GM12878 (cell line): ENCODE measurements around the gene COPZ2. TPM values are rescaled to one million over a fixed set of nuclear protein-coding genes. Genes with fewer than 3 reads are reported as not detected.
A peak's percentile ranks its signal among the peaks of the same experiment; 100 is the strongest.

Source experiments
- ATAC-seq: fragments of 200-7000 bp; cut with Tn5 transposase; 3 replicates; pipeline ENCODE4 v1.9.1; 2020; ENCODE audit warnings: mild to moderate bottlenecking, moderate library complexity
- BruUV-seq: library from RNA; stranded (reverse); fragments of 400-500 nt; replicated peaks from 2 replicates; lab custom pipeline; 2021; lab: Mats Ljungman, UMichigan
- CTCF ChIA-PET: fragments of 300-600 bp; sonication (Branson Sonifier 250); formaldehyde crosslinking; extraction: SDS; loops from one replicate; lab custom pipeline; 2021; ENCODE audit warnings: inconsistent platforms; lab: Yijun Ruan, JAX
- POLR2A ChIA-PET: fragments of 350-600 bp; formaldehyde crosslinking; extraction: SDS; loops from one replicate; lab custom pipeline; 2021; ENCODE audit warnings: inconsistent platforms; lab: Charles Lee
- RAD21 ChIA-PET: fragments of 300-600 bp; sonication (Branson Sonifier 250); formaldehyde crosslinking; loops from one replicate; lab custom pipeline; 2023; ENCODE audit warnings: antibody characterized with exemption; ENCODE audit not compliant: unreplicated experiment; lab: Charles Lee
- SMC1A ChIA-PET: fragments of 300-600 bp; sonication (Branson Sonifier 250); formaldehyde crosslinking; loops from one replicate; lab custom pipeline; 2023; ENCODE audit not compliant: unreplicated experiment, uncharacterized antibody; lab: Charles Lee
- DNase-seq: peaks from one replicate; pipeline ENCODE4 v3.0.0-alpha.2; 2011; ENCODE audit warnings: low read depth, low spot score
- FAIRE-seq: peaks from 3 replicates; lab custom pipeline; 2011; peaks lifted over from hg19 to GRCh38; lab: Jason Lieb, UNC
- H2AFZ ChIP-seq: 2 replicates; pipeline ENCODE4 v1.6.0; 2011; ENCODE audit warnings: low read depth, low read length, control low read depth; ENCODE audit not compliant: control insufficient read depth
- H3K27ac ChIP-seq: 2 replicates; pipeline ENCODE4 v1.5.1; 2011; ENCODE audit warnings: control low read depth; ENCODE audit not compliant: control insufficient read depth, insufficient read depth
- H3K27me3 ChIP-seq, 2 experiments: replicated peaks in 1 of 2; 2 replicates each; pipeline versions ENCODE4 v1.6.0 to v1.6.1; 2011; ENCODE audit warnings: low read length in 1 of 2; ENCODE audit not compliant: control insufficient read depth in 2 of 2, insufficient read depth in 2 of 2
- H3K36me3 ChIP-seq, 2 experiments: 2 replicates each; pipeline ENCODE4 v1.5.1; 2011; ENCODE audit warnings: low read length in 1 of 2; ENCODE audit not compliant: control insufficient read depth in 2 of 2, insufficient read depth in 2 of 2
- H3K4me1 ChIP-seq: 2 replicates; pipeline ENCODE4 v1.6.1; 2011; ENCODE audit warnings: mild to moderate bottlenecking, low read length, moderate library complexity, mixed read lengths; ENCODE audit not compliant: control insufficient read depth, insufficient read depth
- H3K4me2 ChIP-seq: 2 replicates; pipeline ENCODE4 v1.6.0; 2011; ENCODE audit warnings: control low read depth; ENCODE audit not compliant: control insufficient read depth, insufficient read depth
- H3K4me3 ChIP-seq: fragments of 200-600 bp; sonication (generic); 2 replicates; pipeline ENCODE4 v1.5.1; 2016
- H3K79me2 ChIP-seq: 2 replicates; pipeline ENCODE4 v1.6.0; 2011; ENCODE audit warnings: low read length; ENCODE audit not compliant: control insufficient read depth, insufficient read depth
- H3K9ac ChIP-seq: 2 replicates; pipeline ENCODE4 v1.8.0; 2011; ENCODE audit warnings: low read length, control low read depth, mixed read lengths; ENCODE audit not compliant: control insufficient read depth, insufficient read depth
- H3K9me3 ChIP-seq: replicated peaks from 3 replicates; pipeline ENCODE4 v1.5.1; 2011; ENCODE audit warnings: mild to moderate bottlenecking, low read length; ENCODE audit not compliant: control insufficient read depth, insufficient read depth
- H4K20me1 ChIP-seq: 2 replicates; pipeline ENCODE4 v1.6.0; 2011; ENCODE audit not compliant: control insufficient read depth, insufficient read depth
- IKZF1 ChIP-seq: fragments of 450-650 bp; conservative IDR thresholded peaks from 2 replicates; pipeline ENCODE4 v1.6.1; 2017; ENCODE audit warnings: antibody characterized with exemption, mild to moderate bottlenecking
- POLR2A ChIP-seq: IDR thresholded peaks from 2 replicates; pipeline ENCODE4 v1.6.1; 2011; ENCODE audit warnings: low read depth, mild to moderate bottlenecking, low read length
- WGBS: methylation state at CpG from one replicate; pipeline ENCODE4 v1.1.6; 2016; ENCODE audit warnings: low lambda C conversion rate; ENCODE audit not compliant: insufficient replicate concordance, insufficient coverage; ENCODE audit errors: missing lambda C conversion rate; 5-methylcytosine and 5-hydroxymethylcytosine counted together
- in situ Hi-C: fragments of 300-500 bp; cut with MboI; formaldehyde crosslinking; loops from 9 replicates; pipeline ENCODE4 v1.14.3; 2018; ENCODE audit warnings: mixed read lengths
- intact Hi-C: fragments of 100-400 bp; cut with micrococcal nuclease; formaldehyde crosslinking; loops from one replicate; pipeline ENCODE4 v1.14.2; 2022; ENCODE audit not compliant: unreplicated experiment
- polyA plus RNA-seq, 11 experiments: library from polyadenylated mRNA; depleted of rRNA in 4 of 11; unstranded in 6 of 11; stranded (reverse) in 5 of 11; fragments of >200 nt; fragmentation: Nextera tagmentation in 4 of 11; fragmentation: Illumina TruSeq in 1 of 11; extraction: Ambion mirVana in 4 of 11; extraction: Trizol in 1 of 11; gene quantifications; 1 replicate in 1 of 11; 2 replicates in 10 of 11; pipeline versions ENCODE4 v1.2.1 to v1.2.3, GENCODE V29; 2011 to 2016; ENCODE audit warnings: inconsistent platforms in 2 of 11, missing spikeins in 2 of 11, low read depth in 1 of 11
- total RNA-seq, 4 experiments: library from RNA; depleted of rRNA in 3 of 4; stranded (reverse); fragments of >200 nt in 3 of 4; fragmentation: Illumina TruSeq in 1 of 4; extraction: Trizol in 1 of 4; gene quantifications; 2 replicates each; pipeline versions ENCODE4 v1.2.1 to v1.2.3, GENCODE V29; 2013 to 2021
- TF ChIP-seq, protein P1 (sequence below): fragments of 450-650 bp; IDR thresholded peaks from 2 replicates; pipeline ENCODE4 v1.6.1; 2017; ENCODE audit warnings: mild to moderate bottlenecking, moderate library complexity

COPZ2 gene
- total and polyA plus RNA-seq, 10 of the 15 experiments (the other 5 are each of a cell fraction or from before 2014, with no cell fraction given): 0.20 to 4.3 (median 2.6) TPM

DNA sequence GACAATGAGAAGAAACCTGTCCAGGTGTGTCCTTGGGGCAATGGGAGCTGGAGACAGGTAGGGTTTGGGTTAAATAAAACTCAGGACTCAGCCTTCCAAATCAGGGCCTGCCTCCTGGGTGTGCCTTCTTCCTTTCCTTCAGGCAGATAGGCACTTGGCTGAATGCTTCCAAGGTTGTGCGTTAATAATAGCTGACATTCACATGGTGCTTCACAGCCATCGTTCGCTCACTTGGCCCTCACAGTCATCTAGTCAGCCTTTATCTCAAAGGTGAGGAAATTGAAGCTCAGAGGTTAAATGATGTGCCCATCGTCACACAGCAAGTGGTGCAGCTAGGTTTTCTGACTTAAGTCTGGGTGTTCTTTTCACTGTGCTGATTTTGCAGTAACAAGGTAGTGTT, 20.0 kb upstream of the COPZ2 start (continued):
- TF ChIP-seq, protein P1, sequence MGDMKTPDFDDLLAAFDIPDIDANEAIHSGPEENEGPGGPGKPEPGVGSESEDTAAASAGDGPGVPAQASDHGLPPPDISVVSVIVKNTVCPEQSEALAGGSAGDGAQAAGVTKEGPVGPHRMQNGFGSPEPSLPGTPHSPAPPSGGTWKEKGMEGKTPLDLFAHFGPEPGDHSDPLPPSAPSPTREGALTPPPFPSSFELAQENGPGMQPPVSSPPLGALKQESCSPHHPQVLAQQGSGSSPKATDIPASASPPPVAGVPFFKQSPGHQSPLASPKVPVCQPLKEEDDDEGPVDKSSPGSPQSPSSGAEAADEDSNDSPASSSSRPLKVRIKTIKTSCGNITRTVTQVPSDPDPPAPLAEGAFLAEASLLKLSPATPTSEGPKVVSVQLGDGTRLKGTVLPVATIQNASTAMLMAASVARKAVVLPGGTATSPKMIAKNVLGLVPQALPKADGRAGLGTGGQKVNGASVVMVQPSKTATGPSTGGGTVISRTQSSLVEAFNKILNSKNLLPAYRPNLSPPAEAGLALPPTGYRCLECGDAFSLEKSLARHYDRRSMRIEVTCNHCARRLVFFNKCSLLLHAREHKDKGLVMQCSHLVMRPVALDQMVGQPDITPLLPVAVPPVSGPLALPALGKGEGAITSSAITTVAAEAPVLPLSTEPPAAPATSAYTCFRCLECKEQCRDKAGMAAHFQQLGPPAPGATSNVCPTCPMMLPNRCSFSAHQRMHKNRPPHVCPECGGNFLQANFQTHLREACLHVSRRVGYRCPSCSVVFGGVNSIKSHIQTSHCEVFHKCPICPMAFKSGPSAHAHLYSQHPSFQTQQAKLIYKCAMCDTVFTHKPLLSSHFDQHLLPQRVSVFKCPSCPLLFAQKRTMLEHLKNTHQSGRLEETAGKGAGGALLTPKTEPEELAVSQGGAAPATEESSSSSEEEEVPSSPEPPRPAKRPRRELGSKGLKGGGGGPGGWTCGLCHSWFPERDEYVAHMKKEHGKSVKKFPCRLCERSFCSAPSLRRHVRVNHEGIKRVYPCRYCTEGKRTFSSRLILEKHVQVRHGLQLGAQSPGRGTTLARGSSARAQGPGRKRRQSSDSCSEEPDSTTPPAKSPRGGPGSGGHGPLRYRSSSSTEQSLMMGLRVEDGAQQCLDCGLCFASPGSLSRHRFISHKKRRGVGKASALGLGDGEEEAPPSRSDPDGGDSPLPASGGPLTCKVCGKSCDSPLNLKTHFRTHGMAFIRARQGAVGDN: no peak

DNA sequence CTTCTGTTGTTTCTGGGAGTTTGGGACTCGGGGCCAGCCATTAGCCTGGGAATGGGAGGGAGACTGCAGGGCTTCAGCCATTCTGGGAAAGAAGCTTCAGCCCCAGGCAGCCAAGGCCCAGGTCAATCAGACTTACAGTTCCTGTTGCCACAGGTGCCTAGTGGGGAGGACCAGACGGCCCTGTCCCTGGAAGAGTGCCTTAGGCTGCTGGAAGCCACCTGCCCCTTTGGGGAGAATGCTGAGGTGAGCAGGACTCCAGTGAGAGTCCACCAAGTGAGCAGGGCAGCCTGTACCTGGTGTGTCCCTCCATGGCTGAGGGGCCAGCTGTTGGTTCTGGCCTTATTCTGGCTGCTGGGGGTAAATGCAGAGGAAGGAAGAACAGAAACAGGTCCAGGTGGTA, 19.3 kb upstream of the COPZ2 start:
- ChIA-PET CTCF (interaction anchor here (1.1 to 7.2 kb wide), 6 partner anchors 17 to 55 kb away, joined by 3 to 43 read pairs (median 20); no protein-coding TSS in a partner anchor), SMC1A (interaction anchor here (0.8 to 3.9 kb wide), 5 partner anchors 10 to 86 kb away, joined by 3 to 15 read pairs (median 3); no protein-coding TSS in a partner anchor), POLR2A (interaction anchor here (0.9 to 3.3 kb wide), 4 partner anchors 10 to 55 kb away, joined by 3 to 18 read pairs (median 9); no protein-coding TSS in a partner anchor), RAD21 (interaction anchor here (0.8 to 5.7 kb wide), 3 partner anchors 19 to 31 kb away, joined by 3 to 32 read pairs (median 3); no protein-coding TSS in a partner anchor)
- H3K79me2 ChIP-seq: peaks cover 63% of the 10 kb centered on the region
- peak overlapping the region; percentile 64; the same call in 1 of the 2 replicates for H3K4me3 ChIP-seq
- TF ChIP-seq POLR2A: 0 out of 2 replicates have a peak, but pooled peaks have one; percentile 7
- TF ChIP-seq IKZF1: no peak
- H3K4me2 ChIP-seq: peak overlapping the region; percentile 11; the same call in 1 of the 2 replicates
- H4K20me1 ChIP-seq: peaks cover 4% of the 10 kb centered on the region; the same call in 1 of the 2 replicates
- H3K36me3 ChIP-seq: peaks cover 40 to 51% of the 10 kb centered on the region in 2 experiments
- no TSS peak for BruUV-seq
- no peaks in the 10 kb centered on the region for H3K27me3 ChIP-seq
- no peak overlapping the region for H2AFZ ChIP-seq
- FAIRE-seq (no peak), DNase-seq (no peak), ATAC-seq (no peak)
- H3K9ac ChIP-seq: no peak overlapping the region
- peaks cover 24% of the 10 kb centered on the region for H3K4me1 ChIP-seq
- 50% methylated on average over 2 of the region's 2 CpGs for WGBS
- in situ Hi-C loops: no loop called here
- H3K27ac ChIP-seq: peak overlapping the region; percentile 68
- intact Hi-C loops: no loop called here
- H3K9me3 ChIP-seq: no peaks in the 10 kb centered on the region
